ENCODE data around the gene IL1A. TPM values are rescaled to one million over a fixed set of nuclear protein-coding genes. Genes with fewer than 3 reads are reported as not detected.

The IL1A gene
- total and polyA plus RNA-seq, 9 of the 15 experiments (the other 6 are each of a cell fraction or from before 2014, with no cell fraction given), result 0.03 to 0.27 (median 0.14) TPM; not detected in 2

- WGBS (ENCODE audit: insufficient coverage, low coverage, missing lambda C conversion rate), result 45% methylated on average over 3 of the region's 3 CpGs
- Histone ChIP-seq H4K20me1 (replicated peaks; ENCODE audit: control insufficient read depth, insufficient read depth, low read length) (no peaks in the 10 kb centered on the region), H3K79me2 (ENCODE audit: control insufficient read depth, insufficient read depth, low read length) (no peaks in the 10 kb centered on the region), H3K27me3 (ENCODE audit: control insufficient read depth in 2 of 2, insufficient read depth in 2 of 2, low read length in 2 of 2) (no peaks in the 10 kb centered on the region), H2AFZ (ENCODE audit: low read depth, low read length) (peak overlapping the region; percentile 85), H3K36me3 (ENCODE audit: control insufficient read depth, insufficient read depth, low read length) (no peaks in the 10 kb centered on the region), H3K9ac (ENCODE audit: insufficient read depth in 1 of 2, low read depth in 2 of 2, low read length in 2 of 2) (peak overlapping the region in 1 of 2 experiments; percentile 43; a peak in 1 of 4 replicates), H3K27ac (ENCODE audit: extremely low read depth, low read depth, low read length) (no peak overlapping the region), H3K4me2 (ENCODE audit: insufficient read depth, low read length) (no peak overlapping the region), H3K9me1 (ENCODE audit: control insufficient read depth, insufficient read depth, low read length) (no peaks in the 10 kb centered on the region), H3K4me1 (replicated peaks in 1 of 2; ENCODE audit: control insufficient read depth in 2 of 2, insufficient read depth in 2 of 2, low read length in 2 of 2) (peaks cover 0 to 29% of the 10 kb centered on the region in 2 experiments; a peak in 3 of 5 replicates), H3K9me3 (replicated peaks; ENCODE audit: control insufficient read depth, insufficient read depth, low read depth, low read length) (no peaks in the 10 kb centered on the region), H3K4me3 (no peak overlapping the region)
- POLR2A ChIA-PET, result no interaction called here
- in situ Hi-C loops (cut with MboI) (no loop called here), intact Hi-C loops (cut with micrococcal nuclease) (no loop called here)
- ATAC-seq, result no peak
- no peak for DNase-seq (ENCODE audit: extremely low read depth in 1 of 4, low spot score in 3 of 4)
- FAIRE-seq, result no peak
- TF ChIP-seq DLX4 (CRISPR knock-in tag; IDR thresholded peaks at IDR 0.05) (no peak), SUPT5H (IDR thresholded peaks at IDR 0.05) (no peak), TEAD2 (tag; IDR thresholded peaks at IDR 0.05) (no peak), SOX6 (IDR thresholded peaks at IDR 0.05) (no peak), ZBTB5 (IDR thresholded peaks at IDR 0.05) (no peak), MYNN (IDR thresholded peaks at IDR 0.05) (no peak), MYNN (CRISPR knock-in tag; IDR thresholded peaks at IDR 0.05) (no peak), ZNF589 (CRISPR knock-in tag; IDR thresholded peaks at IDR 0.05; ENCODE audit: low read depth) (no peak), HSF4 (CRISPR knock-in tag; IDR thresholded peaks at IDR 0.05; ENCODE audit: borderline replicate concordance) (no peak), PHF20 (IDR thresholded peaks at IDR 0.05; ENCODE audit: partially characterized antibody) (no peak), ZNF146 (CRISPR knock-in tag; IDR thresholded peaks at IDR 0.05; ENCODE audit: unreplicated experiment) (no peak), GATAD2A (IDR thresholded peaks at IDR 0.05) (no peak), CEBPG (CRISPR knock-in tag; IDR thresholded peaks at IDR 0.05) (no peak), CEBPG (tag; conservative IDR thresholded peaks at IDR 0.05 in 1 of 2, IDR thresholded peaks at IDR 0.05 in 1 of 2) (no peak), TGIF2 (CRISPR knock-in tag; IDR thresholded peaks at IDR 0.05) (no peak), CBX2 (IDR thresholded peaks at IDR 0.05; ENCODE audit: insufficient read depth, low read length, poor library complexity, severe bottlenecking) (no peak), GATA2 (CRISPR knock-in tag; IDR thresholded peaks at IDR 0.05) (no peak), SP2 (IDR thresholded peaks at IDR 0.05; ENCODE audit: extremely low read depth, low read depth, low read length, poor library complexity, severe bottlenecking) (no peak), FOXP4 (CRISPR knock-in tag; IDR thresholded peaks at IDR 0.05; ENCODE audit: borderline replicate concordance) (no peak), EZH2 (IDR thresholded peaks at IDR 0.05; ENCODE audit: borderline replicate concordance, low read depth, low read length) (no peak), ERF (CRISPR knock-in tag; IDR thresholded peaks at IDR 0.05) (no peak)
- no TSS peak for BruUV-seq (replicated peaks)
- CTCF ChIA-PET (ENCODE audit: low intra/inter-chr PET ratio), result no interaction called here
Observed at GRCh38 chr2:112811276-112811831, 27.1 kb upstream of the IL1A start.

Measured in K562 (cell line).